Uterus (tissue), 2 donors: ENCODE data around the gene SKIC3.

Experiments
- POLR2A ChIP-seq, 2 donors: fragments of 450-650 bp; IDR thresholded peaks; one replicate each; pipeline ENCODE4 v1.6.1; 2016; ENCODE audit warnings: antibody characterized with exemption in 2 of 2, mild to moderate bottlenecking in 1 of 2, moderate library complexity in 1 of 2
- TF ChIP-seq, protein P1 (sequence below), 4 experiments: fragments of 200-600 bp in 2 of 4; fragments of 450-650 bp in 2 of 4; sonication (generic) in 2 of 4; IDR thresholded peaks; one replicate each; pipeline ENCODE4 v1.5.1; 2016 to 2019; ENCODE audit warnings: antibody characterized with exemption in 4 of 4, mild to moderate bottlenecking in 2 of 4, moderate library complexity in 1 of 4

DNA sequence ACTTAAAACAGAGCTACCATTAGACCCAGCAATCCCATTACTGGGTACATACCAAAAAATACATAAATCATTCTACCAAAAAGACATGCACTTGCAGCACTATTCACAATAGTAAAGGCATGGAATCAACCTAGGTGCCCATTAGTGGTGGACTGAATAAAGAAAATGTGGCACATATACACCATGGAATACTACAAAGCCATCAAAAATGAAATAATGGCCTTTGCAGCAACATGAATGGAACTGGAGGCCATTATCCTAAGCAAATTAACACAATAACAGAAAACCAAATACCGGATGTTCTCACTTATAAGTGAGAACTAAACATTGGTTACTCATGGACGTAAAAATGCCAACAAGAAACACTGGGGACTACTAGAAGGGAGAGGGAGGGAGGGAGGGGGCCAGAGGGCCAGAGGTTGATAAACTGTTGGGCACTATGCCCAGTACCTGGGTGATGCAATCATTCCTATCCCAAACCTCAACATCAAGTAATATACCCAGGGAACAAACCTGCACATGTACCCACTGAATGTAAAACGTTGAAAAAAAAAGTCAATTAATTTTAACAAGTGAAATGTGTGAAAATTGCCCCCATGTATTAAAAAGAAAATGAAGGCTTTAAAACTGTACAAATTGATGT lies 40.6 kb upstream of the SKIC3 start:
- TF ChIP-seq POLR2A (IDR thresholded peaks at IDR 0.05), result no peak
- TF ChIP-seq, protein P1, sequence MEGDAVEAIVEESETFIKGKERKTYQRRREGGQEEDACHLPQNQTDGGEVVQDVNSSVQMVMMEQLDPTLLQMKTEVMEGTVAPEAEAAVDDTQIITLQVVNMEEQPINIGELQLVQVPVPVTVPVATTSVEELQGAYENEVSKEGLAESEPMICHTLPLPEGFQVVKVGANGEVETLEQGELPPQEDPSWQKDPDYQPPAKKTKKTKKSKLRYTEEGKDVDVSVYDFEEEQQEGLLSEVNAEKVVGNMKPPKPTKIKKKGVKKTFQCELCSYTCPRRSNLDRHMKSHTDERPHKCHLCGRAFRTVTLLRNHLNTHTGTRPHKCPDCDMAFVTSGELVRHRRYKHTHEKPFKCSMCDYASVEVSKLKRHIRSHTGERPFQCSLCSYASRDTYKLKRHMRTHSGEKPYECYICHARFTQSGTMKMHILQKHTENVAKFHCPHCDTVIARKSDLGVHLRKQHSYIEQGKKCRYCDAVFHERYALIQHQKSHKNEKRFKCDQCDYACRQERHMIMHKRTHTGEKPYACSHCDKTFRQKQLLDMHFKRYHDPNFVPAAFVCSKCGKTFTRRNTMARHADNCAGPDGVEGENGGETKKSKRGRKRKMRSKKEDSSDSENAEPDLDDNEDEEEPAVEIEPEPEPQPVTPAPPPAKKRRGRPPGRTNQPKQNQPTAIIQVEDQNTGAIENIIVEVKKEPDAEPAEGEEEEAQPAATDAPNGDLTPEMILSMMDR (IDR thresholded peaks at IDR 0.05), result no peak
